K562 (cell line): ENCODE measurements around the gene MTFR2. TPM values are rescaled to one million over a fixed set of nuclear protein-coding genes. Genes with fewer than 3 reads are reported as not detected.
A peak's percentile ranks its signal among the peaks of the same experiment; 100 is the strongest.

Experiments
- ARHGAP35 ChIP-seq: fragments of 450-650 bp; IDR thresholded peaks from 2 replicates; pipeline ENCODE4 v1.6.1; 2018; ENCODE audit not compliant: partially characterized antibody
- CBFA2T2 ChIP-seq: fragments of 450-650 bp; conservative IDR thresholded peaks from 2 replicates; pipeline ENCODE4 v1.6.1; 2017; ENCODE audit warnings: mild to moderate bottlenecking
- CTCFL ChIP-seq: IDR thresholded peaks from 2 replicates; pipeline ENCODE4 v1.6.1; 2011; ENCODE audit warnings: borderline replicate concordance, low read depth, mild to moderate bottlenecking, moderate library complexity, low read length; ENCODE audit not compliant: insufficient read depth, poor library complexity, severe bottlenecking
- DMBX1 ChIP-seq: fragments of 250-450 bp; sonication (Bioruptor Pico); IDR thresholded peaks from 2 replicates; pipeline ENCODE4 v1.8.0; 2022; ENCODE audit warnings: inconsistent platforms, mild to moderate bottlenecking, moderate library complexity, borderline replicate concordance
- E4F1 ChIP-seq: fragments of 250-450 bp; sonication (Bioruptor Pico); IDR thresholded peaks from 2 replicates; pipeline ENCODE4 v1.5.0; 2021; ENCODE audit warnings: mild to moderate bottlenecking, borderline replicate concordance
- ELF2 ChIP-seq: fragments of 250-450 bp; sonication (Bioruptor Pico); IDR thresholded peaks from 2 replicates; pipeline ENCODE4 v1.5.0; 2021; ENCODE audit warnings: mild to moderate bottlenecking
- EWSR1 ChIP-seq: fragments of 450-650 bp; IDR thresholded peaks from 2 replicates; pipeline ENCODE4 v1.6.1; 2018; ENCODE audit warnings: borderline replicate concordance, mild to moderate bottlenecking, low read depth, moderate library complexity; ENCODE audit not compliant: partially characterized antibody
- GTF3C2 ChIP-seq: IDR thresholded peaks from 3 replicates; pipeline ENCODE4 v1.6.1; 2011; ENCODE audit warnings: borderline replicate concordance, mild to moderate bottlenecking, moderate library complexity; ENCODE audit not compliant: insufficient read length; ENCODE audit errors: extremely low read depth
- HDGF ChIP-seq: fragments of 450-650 bp; IDR thresholded peaks from 2 replicates; pipeline ENCODE4 v1.6.1; 2016
- ILF3 ChIP-seq: fragments of 450-650 bp; IDR thresholded peaks from 2 replicates; pipeline ENCODE4 v1.6.1; 2018; ENCODE audit warnings: antibody characterized with exemption, mild to moderate bottlenecking, moderate library complexity, borderline replicate concordance
- NUFIP1 ChIP-seq: fragments of 450-650 bp; IDR thresholded peaks from 2 replicates; pipeline ENCODE4 v1.6.1; 2018; ENCODE audit not compliant: partially characterized antibody
- SAFB2 ChIP-seq: fragments of 200-400 bp; formaldehyde crosslinking; IDR thresholded peaks from 2 replicates; pipeline ENCODE4 v1.6.1; 2018; ENCODE audit warnings: borderline replicate concordance, low read length, low read depth, moderate library complexity; ENCODE audit not compliant: severe bottlenecking
- SOX6 ChIP-seq: fragments of 450-650 bp; IDR thresholded peaks from 2 replicates; pipeline ENCODE4 v1.6.1; 2014; ENCODE audit warnings: mild to moderate bottlenecking
- TAF7 ChIP-seq: fragments of 450-650 bp; IDR thresholded peaks from 2 replicates; pipeline ENCODE4 v1.6.1; 2016; ENCODE audit warnings: missing genetic modification characterization, missing compliant biosample characterization
- ZBTB9 ChIP-seq: fragments of 450-650 bp; formaldehyde crosslinking; IDR thresholded peaks from 2 replicates; pipeline ENCODE4 v1.4.0; 2020; ENCODE audit warnings: mild to moderate bottlenecking, moderate library complexity
- ZNF121 ChIP-seq: sonication (generic); formaldehyde crosslinking; conservative IDR thresholded peaks from 2 replicates; pipeline ENCODE4 v1.8.0; 2022; ENCODE audit warnings: missing genetic modification reagents
- ZNF184 ChIP-seq: sonication (generic); formaldehyde crosslinking; IDR thresholded peaks from 2 replicates; pipeline ENCODE4 v1.5.0; 2020; ENCODE audit warnings: missing genetic modification reagents
- ZNF263 ChIP-seq: sonication (generic); formaldehyde crosslinking; IDR thresholded peaks from 2 replicates; pipeline ENCODE4 v1.8.0; 2022; ENCODE audit warnings: mild to moderate bottlenecking, missing genetic modification reagents, borderline replicate concordance
- polyA plus RNA-seq, 8 experiments: library from polyadenylated mRNA; depleted of rRNA in 4 of 8; stranded (reverse) in 5 of 8; unstranded in 3 of 8; fragments of >200 nt; fragmentation: Nextera tagmentation in 2 of 8; fragmentation: Illumina TruSeq in 1 of 8; extraction: Ambion mirVana in 2 of 8; extraction: Trizol in 1 of 8; gene quantifications; 2 replicates each; pipeline versions ENCODE4 v1.2.1 to v1.2.3, GENCODE V29; 2011 to 2014; ENCODE audit warnings: inconsistent platforms in 1 of 8, missing spikeins in 1 of 8
- total RNA-seq, 7 experiments: library from RNA; depleted of rRNA in 6 of 7; stranded (reverse); fragments of >200 nt in 6 of 7; fragmentation: Illumina TruSeq in 2 of 7; extraction: Trizol in 2 of 7; gene quantifications; 2 replicates each; pipeline versions ENCODE4 v1.2.1 to v1.2.3, GENCODE V29; 2011 to 2021; ENCODE audit warnings: low replicate concordance in 1 of 7

MTFR2 gene
- total and polyA plus RNA-seq, 9 of the 15 experiments (the other 6 are each of a cell fraction or from before 2014, with no cell fraction given), result 10.1 to 63.3 (median 45.9) TPM

- TF ChIP-seq E4F1, result no peak
- no peak for TF ChIP-seq ARHGAP35
- TF ChIP-seq ILF3, result no peak
- TF ChIP-seq ELF2 (CRISPR knock-in tag), result peak; percentile 100
- no peak for TF ChIP-seq NUFIP1
- peak; percentile 27; the same call in 1 of the 2 replicates for TF ChIP-seq DMBX1 (CRISPR knock-in tag)
- no peak for TF ChIP-seq CBFA2T2
- peak; percentile 59; the same call in 1 of the 2 replicates for TF ChIP-seq ZNF263 (CRISPR knock-in tag)
- TF ChIP-seq EWSR1, result no peak
- peak; percentile 48; the same call in 1 of the 2 replicates for TF ChIP-seq SOX6
- no peak for TF ChIP-seq HDGF
- no peak for TF ChIP-seq GTF3C2
- TF ChIP-seq CTCFL, result peak; percentile 20
- 0 out of 2 replicates have a peak, but pooled peaks have one; percentile 43 for TF ChIP-seq TAF7 (tag)
- TF ChIP-seq ZBTB9 (CRISPR knock-in tag), result peak; percentile 80; the same call in 1 of the 2 replicates
- no peak for TF ChIP-seq SAFB2
- TF ChIP-seq ZNF184 (CRISPR knock-in tag), result no peak
- peak; percentile 96 for TF ChIP-seq ZNF121 (CRISPR knock-in tag)
Measured at GRCh38 chr6:136249811-136250685, at the start of gene MTFR2 (continued).
